GM18858 (cell line): Measurements from ENCODE around the gene DAB2IP.

ENCODE experiments used
- ATAC-seq: cut with Tn5 transposase; IDR thresholded peaks from one replicate; pipeline ENCODE4 v1.9.1; 2021; ENCODE audit not compliant: unreplicated experiment

DAB2IP gene

DNA sequence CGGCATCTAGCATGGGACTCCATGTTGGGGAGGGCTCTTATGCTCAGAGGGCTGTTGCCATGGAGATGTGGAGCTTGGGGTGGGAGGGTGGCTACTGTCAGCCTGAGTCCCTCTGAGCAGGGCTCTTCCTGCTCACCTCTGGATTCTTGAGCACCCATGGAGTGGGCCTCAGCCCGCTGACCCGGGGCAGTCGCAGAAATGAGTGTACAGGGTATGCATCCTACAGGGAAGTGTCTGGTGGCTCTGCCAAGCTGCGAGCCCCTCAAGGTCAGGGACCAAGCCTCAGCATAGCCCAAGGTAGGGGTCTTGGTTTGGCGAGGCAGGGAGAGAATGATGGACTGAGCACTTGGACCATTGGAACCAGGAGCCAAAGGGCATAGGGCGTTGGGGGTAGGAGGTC, 104.1 kb downstream of the DAB2IP start:
- no peak for ATAC-seq

DNA sequence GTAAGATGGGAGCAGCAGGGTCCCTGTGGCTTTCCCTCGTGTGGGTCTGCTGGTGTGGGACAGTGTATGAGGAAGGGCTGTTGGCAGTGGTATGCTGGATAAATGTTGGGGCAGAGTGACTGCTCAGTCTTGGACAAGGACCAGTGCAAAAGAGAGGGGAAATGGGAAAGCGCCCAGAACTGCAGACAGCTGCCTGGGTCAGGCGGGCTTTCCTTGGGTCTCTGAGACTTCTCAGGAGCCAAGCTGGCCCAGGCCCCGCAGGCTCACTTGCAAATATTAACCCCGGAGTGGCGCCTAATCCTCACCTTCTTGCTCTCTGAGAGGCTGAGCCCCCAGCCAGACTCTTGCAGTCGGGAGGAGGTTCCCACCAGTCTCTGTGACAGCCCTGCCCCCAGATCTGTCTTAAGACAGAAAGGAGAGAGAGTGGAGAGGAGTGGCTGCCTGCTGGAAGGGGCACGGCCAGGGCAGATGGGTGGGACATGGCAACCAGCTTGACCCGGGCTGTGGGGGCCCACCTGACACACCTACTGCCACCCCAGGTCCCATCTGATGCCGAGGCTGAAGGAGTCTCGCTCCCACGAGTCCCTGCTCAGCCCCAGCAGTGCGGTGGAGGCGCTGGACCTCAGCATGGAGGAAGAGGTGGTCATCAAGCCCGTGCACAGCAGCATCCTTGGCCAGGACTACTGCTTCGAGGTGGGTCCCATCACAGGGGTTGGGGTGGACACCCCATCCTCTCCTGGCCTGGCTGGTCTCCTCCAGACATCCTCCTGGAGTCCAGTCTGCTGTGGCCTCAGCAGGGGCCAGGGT, 105.2 kb downstream of the DAB2IP start:
- no peak for ATAC-seq

DNA sequence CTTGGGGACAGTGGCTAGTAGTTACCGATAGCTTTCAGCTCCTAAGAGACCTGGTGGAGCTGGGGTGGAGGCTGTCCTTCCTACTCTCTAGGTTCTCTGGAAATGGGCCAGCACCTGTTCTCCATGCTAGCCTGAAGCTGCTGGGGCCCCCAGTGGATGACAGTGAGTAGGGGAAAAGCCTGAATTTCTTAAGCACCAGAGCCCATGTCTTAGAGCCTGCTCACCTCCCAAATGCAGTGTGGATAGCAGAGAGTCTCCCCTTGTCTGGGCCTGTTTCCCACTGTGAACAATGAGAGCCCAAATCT, 105.8 kb downstream of the DAB2IP start:
- no peak for ATAC-seq

DNA sequence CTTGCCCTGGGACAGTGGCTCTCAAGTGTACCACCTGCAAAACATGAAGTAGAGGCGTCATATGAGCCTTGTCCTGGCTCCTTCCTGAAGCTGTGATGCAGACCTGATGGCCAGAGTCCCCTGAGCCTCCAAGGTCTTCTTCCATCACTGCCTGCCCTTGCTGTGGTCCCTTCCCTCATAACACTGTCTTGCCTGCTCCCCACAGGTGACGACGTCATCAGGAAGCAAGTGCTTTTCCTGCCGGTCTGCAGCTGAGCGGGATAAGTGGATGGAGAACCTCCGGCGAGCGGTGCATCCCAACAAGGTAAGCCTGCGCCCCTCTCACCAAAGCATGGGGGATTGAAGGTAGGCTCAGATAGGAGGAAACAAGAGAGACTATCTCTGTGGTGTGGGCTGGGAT, 107.3 kb downstream of the DAB2IP start:
- ATAC-seq: no peak

DNA sequence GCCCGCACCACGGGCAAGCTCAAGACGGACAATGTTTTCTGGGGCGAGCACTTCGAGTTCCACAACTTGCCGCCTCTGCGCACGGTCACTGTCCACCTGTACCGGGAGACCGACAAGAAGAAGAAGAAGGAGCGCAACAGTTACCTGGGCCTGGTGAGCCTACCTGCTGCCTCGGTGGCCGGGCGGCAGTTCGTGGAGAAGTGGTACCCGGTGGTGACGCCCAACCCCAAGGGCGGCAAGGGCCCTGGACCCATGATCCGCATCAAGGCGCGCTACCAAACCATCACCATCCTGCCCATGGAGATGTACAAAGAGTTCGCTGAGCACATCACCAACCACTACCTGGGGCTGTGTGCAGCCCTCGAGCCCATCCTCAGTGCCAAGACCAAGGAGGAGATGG, 108.6 kb downstream of the DAB2IP start:
- no peak for ATAC-seq

DNA sequence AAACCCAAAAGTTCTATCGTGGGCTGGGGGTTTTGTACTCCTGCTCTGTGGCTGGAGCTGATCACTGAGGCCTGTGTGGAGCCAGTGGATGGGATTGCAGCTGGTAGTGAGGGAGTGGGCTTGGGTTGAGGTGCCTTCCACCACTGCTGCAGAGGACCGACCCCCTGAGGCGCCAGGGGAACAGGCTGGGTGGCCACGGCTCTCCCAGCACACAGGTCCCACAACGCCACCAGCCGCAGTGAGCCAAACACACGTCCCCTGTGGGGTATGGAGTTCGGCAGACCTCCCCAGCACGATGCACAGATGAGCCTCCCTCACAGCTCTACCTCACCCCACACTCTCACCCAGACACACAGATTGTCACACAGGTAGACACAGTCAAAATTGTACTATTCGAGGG, 109.1 kb downstream of the DAB2IP start:
- ATAC-seq: no peak

DNA sequence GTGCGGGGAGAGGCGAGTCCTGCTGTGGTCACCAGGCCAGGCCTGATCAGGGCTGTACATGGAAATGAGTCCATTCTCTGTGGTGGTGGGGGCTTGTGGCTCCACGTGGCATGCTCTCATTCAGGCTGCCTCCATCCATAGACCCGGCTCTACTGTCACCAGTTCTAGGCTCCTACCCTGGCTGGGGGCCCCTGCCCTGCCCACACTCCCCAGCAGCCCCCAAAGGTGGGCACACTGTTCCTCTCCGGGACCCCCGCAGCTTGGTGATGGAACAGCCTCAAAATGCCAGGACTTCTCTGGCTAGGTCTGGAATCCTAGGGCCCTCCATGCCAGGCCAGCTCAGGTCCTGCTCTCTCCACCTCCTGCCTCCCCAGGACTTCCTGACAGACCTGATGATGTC, 111.7 kb downstream of the DAB2IP start:
- no peak for ATAC-seq

DNA sequence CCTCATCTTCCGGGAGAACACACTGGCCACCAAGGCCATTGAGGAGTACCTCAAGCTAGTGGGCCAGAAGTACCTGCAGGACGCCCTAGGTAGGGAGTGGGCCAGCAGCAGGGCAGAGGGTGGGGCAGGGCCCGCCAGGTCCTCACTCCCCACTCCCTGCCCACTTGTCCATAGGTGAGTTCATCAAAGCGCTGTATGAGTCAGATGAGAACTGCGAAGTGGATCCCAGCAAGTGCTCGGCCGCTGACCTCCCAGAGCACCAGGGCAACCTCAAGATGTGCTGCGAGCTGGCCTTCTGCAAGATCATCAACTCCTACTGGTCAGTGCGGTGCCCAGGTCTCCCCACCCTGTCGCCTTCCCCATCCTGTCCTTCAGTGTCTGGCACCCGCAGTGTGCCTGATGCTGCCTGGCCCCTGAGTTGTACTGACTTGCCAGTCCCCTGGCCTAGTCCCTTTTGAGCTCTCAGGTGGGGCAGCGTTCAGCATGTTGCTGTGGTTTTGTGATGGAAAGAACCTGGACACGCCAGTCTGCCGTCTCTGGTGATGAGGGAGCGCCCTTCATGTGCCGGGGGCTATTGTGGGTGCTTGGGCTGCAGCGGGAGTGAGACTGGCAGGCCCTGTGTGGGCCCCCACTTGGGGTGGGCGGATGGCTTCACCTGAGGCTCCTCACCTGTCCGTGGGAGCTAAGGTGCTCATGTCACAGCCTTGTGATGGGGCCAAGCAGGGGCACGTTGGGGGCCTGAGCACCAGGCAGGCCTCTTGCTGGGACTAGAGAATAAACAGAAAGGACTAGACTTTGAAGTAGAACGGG, 112.3 kb downstream of the DAB2IP start:
- ATAC-seq: no peak

DNA sequence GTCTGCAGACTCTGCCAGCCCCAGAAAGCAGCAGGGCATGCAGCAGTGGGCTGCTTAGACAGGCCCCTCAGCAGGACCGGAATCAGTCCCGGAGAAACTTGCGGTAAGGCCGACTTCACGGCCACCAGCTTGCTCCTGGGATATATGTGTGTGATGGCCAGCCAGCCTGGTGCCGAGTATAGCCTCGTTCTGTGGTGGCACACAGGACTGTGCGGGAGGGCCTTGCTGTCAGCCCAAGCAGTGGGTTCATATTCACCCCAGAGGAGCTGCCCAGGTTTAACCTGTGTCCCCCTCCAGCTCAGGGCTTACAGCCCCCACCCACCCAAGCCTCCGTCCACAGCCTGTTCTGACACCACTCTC, 112.9 kb downstream of the DAB2IP start:
- ATAC-seq: no peak

DNA sequence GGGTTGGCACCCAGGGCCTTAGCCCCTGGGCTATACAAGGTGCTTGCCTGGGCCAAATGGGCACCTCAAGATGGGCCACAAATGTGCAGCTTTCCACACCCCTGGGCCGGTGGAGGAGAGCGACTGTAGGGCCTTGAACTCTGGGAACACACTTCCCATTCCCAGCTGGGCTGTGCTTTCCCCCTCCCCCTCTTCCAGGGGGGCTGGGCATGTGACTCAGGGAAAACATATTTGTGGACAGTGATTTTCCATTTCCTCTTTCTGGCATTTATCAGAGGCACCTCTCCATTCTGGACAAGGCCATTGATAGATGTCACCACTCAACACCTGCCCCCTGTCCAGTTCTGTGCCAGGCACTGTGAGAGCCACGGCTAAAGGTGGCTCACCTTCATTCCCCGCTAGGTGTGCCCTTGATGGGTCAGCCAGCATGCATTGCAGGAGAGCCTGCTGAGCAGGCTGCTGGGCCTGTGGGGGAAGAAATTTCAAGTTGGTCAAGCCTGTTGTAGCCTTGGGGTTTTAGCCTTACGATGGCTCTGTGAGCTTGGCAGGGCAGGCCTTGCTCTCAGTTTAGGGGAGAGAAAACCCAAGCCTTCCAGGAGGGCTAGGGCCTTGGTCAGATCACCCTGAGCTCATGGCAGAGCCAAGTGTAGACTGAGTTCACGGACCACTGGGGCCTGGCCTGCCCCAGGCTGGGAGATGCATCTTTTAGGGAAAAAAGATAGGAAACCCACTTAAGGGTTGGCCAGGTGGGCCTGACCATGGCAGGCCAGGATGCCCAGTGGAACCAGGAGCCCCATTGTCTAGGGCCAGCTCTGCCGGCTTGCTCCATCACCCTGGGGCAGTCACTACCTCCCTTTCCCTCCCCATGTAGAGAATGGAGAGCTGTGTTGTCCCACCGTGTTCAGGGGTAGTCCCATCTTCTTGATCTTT, 113.9 kb downstream of the DAB2IP start:
- no peak for ATAC-seq

DNA sequence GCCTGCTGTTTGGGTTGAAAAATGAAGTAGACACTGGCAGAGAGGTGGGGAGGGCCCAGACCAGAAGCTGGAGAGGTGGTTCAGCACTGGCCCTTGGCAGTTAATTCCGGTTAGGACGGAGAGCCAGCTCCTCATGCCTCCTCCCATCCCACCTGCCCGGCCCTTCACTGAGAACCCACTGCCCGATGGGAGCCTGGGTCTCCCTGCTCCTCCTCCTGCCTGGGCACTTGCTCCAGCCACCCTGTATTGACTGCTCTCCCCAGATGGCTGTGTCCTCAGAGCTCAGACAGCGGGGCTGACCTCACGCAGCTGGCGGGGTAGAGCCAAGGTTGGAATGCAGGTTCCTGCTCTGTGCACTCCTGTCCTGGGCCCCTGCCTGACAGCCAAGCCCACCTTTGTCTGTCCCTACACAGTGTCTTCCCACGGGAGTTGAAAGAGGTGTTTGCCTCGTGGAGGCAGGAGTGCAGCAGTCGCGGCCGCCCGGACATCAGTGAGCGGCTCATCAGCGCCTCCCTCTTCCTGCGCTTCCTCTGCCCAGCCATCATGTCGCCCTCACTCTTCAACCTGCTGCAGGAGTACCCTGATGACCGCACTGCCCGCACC, 114.7 kb downstream of the DAB2IP start:
- no peak for ATAC-seq

DNA sequence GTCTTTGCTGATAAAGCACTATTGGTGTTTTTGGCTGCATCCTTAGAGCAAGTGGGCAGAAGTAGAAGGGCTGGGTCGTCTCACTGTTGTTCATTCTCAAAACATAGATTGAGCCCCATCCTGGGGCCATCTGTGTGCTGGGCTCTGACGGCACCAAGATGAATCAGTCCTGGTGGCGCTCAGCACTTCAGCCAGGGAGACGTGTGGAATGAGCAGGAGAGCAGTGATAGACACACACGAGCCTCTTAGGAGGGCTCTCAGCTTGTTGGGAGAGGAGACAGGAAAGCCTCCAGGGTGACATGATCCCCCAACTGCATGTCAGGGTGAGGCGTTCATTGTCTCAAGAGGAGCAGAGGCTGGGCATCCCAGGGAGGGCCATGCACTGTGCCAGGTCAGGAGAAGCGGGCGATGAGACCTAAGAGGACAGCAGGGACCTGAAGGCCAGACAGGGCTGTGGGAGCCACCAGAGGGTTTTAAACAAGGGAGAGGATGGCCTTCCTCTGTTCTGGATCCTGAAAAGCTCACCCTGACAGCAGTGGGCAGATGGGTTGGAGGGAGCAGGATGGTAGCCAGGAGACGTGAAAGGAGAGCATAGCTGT, 115.8 kb downstream of the DAB2IP start:
- ATAC-seq: no peak

DNA sequence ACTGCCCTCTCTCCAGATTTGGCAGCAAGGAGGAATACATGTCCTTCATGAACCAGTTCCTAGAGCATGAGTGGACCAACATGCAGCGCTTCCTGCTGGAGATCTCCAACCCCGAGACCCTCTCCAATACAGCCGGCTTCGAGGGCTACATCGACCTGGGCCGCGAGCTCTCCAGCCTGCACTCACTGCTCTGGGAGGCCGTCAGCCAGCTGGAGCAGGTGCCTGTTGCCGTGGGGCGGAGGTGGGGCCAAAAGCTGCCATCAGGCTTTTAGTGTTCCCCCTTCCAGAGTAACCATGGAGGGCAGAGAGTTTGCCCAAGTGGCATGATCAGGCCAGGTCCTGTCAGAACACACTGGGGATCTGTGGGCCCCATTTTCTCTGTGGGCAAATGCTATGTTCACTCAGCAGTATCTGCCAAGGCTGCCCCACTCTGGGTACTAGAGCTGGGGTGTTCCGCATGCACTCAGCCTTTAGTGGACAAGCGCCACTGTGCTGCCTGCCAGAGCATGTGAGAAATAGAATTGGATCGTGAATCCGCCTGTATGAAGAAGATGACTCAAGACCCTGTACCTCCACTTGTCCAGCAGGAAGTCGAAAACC, 117.1 kb downstream of the DAB2IP start:
- ATAC-seq: no peak

DNA sequence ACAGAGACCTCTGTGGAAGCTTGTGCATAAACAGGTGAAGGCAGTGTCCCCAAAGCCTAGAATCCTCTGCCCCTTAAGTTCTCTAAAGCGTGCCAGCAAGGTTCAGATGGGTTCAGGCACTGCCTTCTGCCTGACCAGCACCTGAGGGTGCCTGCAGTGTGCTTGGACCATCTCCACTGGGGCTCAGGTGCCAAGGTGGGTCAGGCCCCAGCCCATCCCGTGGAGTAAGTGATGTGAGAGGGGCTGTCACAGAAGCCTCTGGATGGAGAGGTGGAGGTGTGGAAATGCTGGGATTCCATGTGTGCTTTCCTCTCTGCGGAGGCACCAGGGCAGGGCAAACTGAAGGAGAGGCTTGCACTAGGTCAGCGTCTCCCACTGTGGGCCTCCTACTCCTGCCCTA, 118.5 kb downstream of the DAB2IP start:
- no peak for ATAC-seq

DNA sequence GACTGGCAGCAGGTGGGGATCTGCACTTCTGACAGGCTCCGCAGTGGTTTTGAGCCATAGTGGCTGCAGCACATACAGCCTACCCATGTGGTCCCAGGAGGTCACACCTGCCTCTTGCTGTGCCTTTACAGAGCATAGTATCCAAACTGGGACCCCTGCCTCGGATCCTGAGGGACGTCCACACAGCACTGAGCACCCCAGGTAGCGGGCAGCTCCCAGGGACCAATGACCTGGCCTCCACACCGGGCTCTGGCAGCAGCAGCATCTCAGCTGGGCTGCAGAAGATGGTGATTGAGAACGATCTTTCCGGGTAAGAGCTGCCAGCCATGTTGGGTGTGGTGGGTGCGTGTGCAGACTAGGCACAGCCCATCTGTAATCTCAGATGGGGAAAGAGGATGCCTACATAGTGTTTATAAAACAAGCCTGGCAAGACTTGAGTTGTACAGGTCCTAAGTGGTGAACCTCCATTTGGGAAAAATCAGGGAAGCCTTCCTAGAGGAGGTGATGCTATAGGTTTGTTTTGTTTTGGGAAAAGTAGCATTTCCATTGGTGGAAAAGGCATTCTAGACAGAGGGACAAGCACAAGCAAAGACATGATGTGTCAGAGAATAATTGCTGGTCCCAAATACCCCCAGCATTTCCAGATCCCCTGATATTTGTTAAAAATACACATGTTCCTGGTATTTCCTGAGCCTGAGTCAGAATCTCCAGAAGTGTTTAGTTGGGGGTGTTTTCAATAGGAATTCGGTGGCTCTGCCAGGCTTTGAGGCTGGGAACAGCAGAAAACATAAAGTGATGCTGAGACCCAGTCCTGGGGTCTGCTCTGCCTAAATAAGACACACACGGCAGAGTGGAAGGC, 119.2 kb downstream of the DAB2IP start:
- no peak for ATAC-seq

DNA sequence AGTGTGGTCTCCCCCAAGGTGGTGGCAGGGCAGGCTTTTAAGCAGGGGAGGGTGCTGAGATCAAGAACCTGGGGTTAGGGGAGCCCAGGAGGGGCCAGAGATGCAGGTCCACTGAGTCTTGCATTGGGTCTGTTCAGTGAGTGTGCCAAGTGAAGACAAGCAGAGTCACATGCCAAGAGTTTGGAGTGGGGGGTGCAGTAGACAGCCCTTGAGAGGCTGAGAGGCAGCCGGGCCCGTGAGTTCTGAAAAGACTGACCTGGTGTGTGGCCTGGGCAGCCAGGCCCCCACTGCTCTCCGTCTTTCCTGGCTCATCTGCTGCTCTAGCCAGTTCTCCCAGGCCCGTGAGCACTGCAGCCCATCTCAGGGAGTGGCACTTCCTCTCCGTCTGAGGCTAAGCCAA, 120.0 kb downstream of the DAB2IP start:
- ATAC-seq: no peak

DNA sequence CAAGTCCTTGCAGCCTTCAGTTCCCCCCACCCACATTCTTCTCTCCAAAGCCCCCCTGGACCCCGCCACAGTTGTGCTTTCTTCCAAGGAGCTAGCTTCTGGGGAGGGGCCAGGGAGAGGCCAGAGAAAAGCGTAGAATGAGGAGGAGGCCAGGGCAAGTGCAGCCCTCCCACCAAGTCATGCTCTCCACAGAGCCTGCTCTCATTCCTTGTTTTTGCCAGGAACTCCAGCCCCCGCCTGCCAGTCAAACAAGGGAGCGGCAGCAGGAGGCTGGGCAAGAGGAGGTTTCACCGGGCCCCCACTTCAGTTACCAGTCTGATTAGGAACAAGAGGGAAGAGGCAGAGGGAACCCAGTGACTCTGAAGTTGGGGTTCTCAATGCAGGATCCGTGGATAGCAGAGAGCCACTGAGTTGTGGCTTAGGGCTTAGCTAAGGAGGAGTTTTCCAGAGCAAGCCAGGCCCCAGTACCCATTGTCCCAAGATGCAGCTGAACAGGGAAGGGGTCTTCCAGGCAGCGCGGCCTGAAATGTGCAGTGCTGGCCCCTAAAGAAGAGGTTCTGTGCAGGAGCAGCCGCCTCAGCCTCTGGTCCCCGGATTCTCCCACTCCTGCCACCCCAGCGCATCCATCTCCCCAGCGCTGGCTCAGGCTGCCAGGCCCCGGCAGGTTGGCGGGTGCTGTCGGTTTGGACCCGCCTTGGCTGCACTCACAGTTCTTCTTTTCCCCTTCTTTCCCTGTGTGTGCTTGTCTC, 120.6 kb downstream of the DAB2IP start:
- ATAC-seq: no peak

DNA sequence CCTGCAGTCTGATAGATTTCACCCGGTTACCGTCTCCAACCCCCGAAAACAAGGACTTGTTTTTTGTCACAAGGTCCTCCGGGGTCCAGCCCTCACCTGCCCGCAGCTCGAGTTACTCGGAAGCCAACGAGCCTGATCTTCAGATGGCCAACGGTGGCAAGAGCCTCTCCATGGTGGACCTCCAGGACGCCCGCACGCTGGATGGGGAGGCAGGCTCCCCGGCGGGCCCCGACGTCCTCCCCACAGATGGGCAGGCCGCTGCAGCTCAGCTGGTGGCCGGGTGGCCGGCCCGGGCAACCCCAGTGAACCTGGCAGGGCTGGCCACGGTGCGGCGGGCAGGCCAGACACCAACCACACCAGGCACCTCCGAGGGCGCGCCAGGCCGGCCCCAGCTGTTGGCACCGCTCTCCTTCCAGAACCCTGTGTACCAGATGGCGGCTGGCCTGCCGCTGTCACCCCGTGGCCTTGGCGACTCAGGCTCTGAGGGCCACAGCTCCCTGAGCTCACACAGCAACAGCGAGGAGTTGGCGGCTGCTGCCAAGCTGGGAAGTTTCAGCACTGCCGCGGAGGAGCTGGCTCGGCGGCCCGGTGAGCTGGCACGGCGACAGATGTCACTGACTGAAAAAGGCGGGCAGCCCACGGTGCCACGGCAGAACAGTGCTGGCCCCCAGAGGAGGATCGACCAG, 121.3 kb downstream of the DAB2IP start:
- ATAC-seq: no peak
